Nephron progenitor cell (in vitro differentiated cells): Measurements from ENCODE around the gene HOXA9.

Experiments used
- DNase-seq: peaks from one replicate; pipeline ENCODE4 v3.0.0; 2021
- H3K27ac Mint-ChIP-seq: 2 replicates; pipeline ENCODE4 v1.8.0; 2021; ENCODE audit warnings: mild to moderate bottlenecking, moderate library complexity, mixed read lengths
- H3K27me3 Mint-ChIP-seq: 2 replicates; pipeline ENCODE4 v1.8.0; 2021; ENCODE audit warnings: mild to moderate bottlenecking, low read depth, mixed read lengths; ENCODE audit not compliant: poor library complexity
- H3K36me3 Mint-ChIP-seq: 2 replicates; pipeline ENCODE4 v1.8.0; 2021; ENCODE audit warnings: low read depth, mixed read lengths
- H3K4me1 Mint-ChIP-seq: 2 replicates; pipeline ENCODE4 v1.8.0; 2021; ENCODE audit warnings: mixed read lengths
- H3K4me3 Mint-ChIP-seq: 2 replicates; pipeline ENCODE4 v1.8.0; 2021; ENCODE audit warnings: mild to moderate bottlenecking, moderate library complexity, mixed read lengths
- H3K9me3 Mint-ChIP-seq: 2 replicates; pipeline ENCODE4 v1.8.0; 2021; ENCODE audit warnings: mild to moderate bottlenecking, moderate library complexity, mixed read lengths
- TF ChIP-seq, protein P1 (sequence below): fragments of 200-600 bp; sonication (generic); IDR thresholded peaks from 2 replicates; pipeline ENCODE4 v1.5.0; 2021; ENCODE audit warnings: antibody characterized with exemption

Gene HOXA9

GRCh38 chr7:27141923-27142579 is 23.3 kb downstream of the HOXA9 start:
- peaks cover 91% of the 10 kb centered on the region for H3K36me3 Mint-ChIP-seq
- H3K4me3 Mint-ChIP-seq = peak overlapping the region; percentile 97
- H3K27ac Mint-ChIP-seq = peak overlapping the region; percentile 100

GRCh38 chr7:27141137-27141922 is 24.0 kb downstream of the HOXA9 start:
- peak overlapping the region; percentile 97 for H3K4me3 Mint-ChIP-seq
- no peaks in the 10 kb centered on the region for H3K9me3 Mint-ChIP-seq
- H3K36me3 Mint-ChIP-seq = peaks cover 86% of the 10 kb centered on the region
- peaks cover 18% of the 10 kb centered on the region for H3K27me3 Mint-ChIP-seq
- H3K4me1 Mint-ChIP-seq = peaks cover 69% of the 10 kb centered on the region
- no peak for DNase-seq
- TF ChIP-seq, protein P1, sequence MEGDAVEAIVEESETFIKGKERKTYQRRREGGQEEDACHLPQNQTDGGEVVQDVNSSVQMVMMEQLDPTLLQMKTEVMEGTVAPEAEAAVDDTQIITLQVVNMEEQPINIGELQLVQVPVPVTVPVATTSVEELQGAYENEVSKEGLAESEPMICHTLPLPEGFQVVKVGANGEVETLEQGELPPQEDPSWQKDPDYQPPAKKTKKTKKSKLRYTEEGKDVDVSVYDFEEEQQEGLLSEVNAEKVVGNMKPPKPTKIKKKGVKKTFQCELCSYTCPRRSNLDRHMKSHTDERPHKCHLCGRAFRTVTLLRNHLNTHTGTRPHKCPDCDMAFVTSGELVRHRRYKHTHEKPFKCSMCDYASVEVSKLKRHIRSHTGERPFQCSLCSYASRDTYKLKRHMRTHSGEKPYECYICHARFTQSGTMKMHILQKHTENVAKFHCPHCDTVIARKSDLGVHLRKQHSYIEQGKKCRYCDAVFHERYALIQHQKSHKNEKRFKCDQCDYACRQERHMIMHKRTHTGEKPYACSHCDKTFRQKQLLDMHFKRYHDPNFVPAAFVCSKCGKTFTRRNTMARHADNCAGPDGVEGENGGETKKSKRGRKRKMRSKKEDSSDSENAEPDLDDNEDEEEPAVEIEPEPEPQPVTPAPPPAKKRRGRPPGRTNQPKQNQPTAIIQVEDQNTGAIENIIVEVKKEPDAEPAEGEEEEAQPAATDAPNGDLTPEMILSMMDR = no peak
- peak overlapping the region; percentile 100 for H3K27ac Mint-ChIP-seq

More at GRCh38 chr7:27141923-27142579, 23.3 kb downstream of the HOXA9 start:
- TF ChIP-seq, protein P1 = no peak
- Mint-ChIP-seq H3K27me3 (peaks cover 21% of the 10 kb centered on the region), H3K9me3 (no peaks in the 10 kb centered on the region), H3K4me1 (peaks cover 69% of the 10 kb centered on the region)
- DNase-seq = no peak

DNA sequence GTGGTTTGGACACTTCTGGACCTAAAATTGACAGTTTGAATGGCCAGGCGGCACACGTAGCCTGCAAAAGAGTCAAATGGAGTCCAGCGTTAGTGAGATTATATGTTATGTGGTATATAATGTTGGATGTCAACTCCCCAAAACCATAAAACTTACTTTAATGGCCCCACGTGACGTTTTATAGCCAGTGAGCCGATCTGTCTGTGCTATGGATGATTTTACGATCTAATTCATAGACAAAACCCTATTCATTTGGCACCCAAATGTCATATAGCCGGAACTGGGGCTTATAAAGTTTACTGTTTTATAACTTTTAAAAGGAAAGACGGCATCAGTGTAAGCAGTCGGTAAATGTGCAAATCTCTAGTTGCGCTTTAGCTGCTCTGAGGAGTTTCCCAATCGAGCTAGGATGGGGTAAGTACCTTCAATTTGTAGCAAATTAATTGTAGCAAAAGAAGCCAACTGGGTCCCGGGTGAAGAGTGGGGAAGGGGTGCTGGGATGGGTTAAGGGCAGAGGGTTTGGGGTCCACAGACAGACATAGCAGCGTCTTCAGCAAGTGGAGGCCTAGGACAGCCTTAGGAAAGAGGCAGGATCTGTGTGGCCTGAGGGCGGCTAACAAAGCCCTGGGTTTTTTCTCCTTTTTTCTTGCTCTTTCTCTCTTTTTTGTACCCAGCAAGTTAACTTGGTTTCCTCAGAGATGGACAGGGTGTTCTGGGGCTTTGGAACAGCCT is 25.0 kb downstream of the HOXA9 start:
- no peak for DNase-seq
- Mint-ChIP-seq H3K36me3 (peaks cover 76% of the 10 kb centered on the region), H3K27ac (peak overlapping the region; percentile 100), H3K27me3 (peaks cover 13% of the 10 kb centered on the region), H3K4me1 (peaks cover 69% of the 10 kb centered on the region), H3K4me3 (peak overlapping the region; percentile 97), H3K9me3 (no peaks in the 10 kb centered on the region)
- TF ChIP-seq, protein P1 = no peak

- peak overlapping the region; percentile 100 for H3K27ac Mint-ChIP-seq
- peaks cover 76% of the 10 kb centered on the region for H3K36me3 Mint-ChIP-seq
- DNase-seq = peak; percentile 75
- H3K4me1 Mint-ChIP-seq = peaks cover 71% of the 10 kb centered on the region
- TF ChIP-seq, protein P1 = no peak
- no peaks in the 10 kb centered on the region for H3K9me3 Mint-ChIP-seq
- peaks cover 13% of the 10 kb centered on the region for H3K27me3 Mint-ChIP-seq
- peak overlapping the region; percentile 97 for H3K4me3 Mint-ChIP-seq
Measured at GRCh38 chr7:27139334-27140125, 25.8 kb downstream of the HOXA9 start.

DNA sequence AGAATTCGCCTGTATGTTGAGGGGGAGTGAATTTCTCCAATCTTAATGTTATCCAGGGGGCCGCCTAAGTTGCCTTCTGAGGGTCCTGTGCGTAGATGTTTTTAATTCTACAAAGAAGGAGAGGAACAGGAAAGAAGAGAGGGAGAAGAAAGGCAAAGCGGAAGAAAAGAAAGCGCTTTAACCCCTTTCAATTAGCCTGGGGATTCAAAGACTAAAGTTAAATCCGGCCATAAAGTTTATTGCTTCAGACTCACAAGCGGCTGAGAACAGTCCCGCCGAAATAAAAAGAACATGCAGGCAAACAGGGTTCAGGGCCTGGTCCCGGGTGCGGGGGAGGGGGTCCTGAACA is 26.4 kb downstream of the HOXA9 start:
- H3K4me1 Mint-ChIP-seq = peaks cover 71% of the 10 kb centered on the region
- H3K27me3 Mint-ChIP-seq = peaks cover 13% of the 10 kb centered on the region
- DNase-seq = no peak
- TF ChIP-seq, protein P1 = no peak
- H3K36me3 Mint-ChIP-seq = peaks cover 76% of the 10 kb centered on the region
- H3K9me3 Mint-ChIP-seq = no peaks in the 10 kb centered on the region
- H3K27ac Mint-ChIP-seq = peak overlapping the region; percentile 76
- H3K4me3 Mint-ChIP-seq = peak overlapping the region; percentile 97
